Epithelial cell of esophagus (primary cell): ENCODE data around the gene CXCR4.

Source experiments
- DNase-seq: peaks from one replicate; pipeline ENCODE4 v3.0.0; 2010; ENCODE audit warnings: low read depth
- H3K4me3 ChIP-seq: 2 replicates; pipeline ENCODE4 v1.5.1; 2011; ENCODE audit warnings: mild to moderate bottlenecking, low read length, control low read depth
- CTCF ChIP-seq: IDR thresholded peaks from 2 replicates; pipeline ENCODE4 v1.5.1; 2011; ENCODE audit warnings: low read depth, mild to moderate bottlenecking, low read length, control low read depth, inconsistent platforms; ENCODE audit not compliant: insufficient read depth; ENCODE audit errors: missing control alignments

CXCR4 gene

GRCh38 chr2:136116151-136116812 lies 1.7 kb downstream of the CXCR4 start:
- DNase-seq: no peak
- no peak overlapping the region for H3K4me3 ChIP-seq
- no peak for TF ChIP-seq CTCF

GRCh38 chr2:136115183-136115761 lies 2.7 kb downstream of the CXCR4 start:
- no peak overlapping the region for H3K4me3 ChIP-seq
- TF ChIP-seq CTCF: no peak
- DNase-seq: no peak

- H3K4me3 ChIP-seq: no peak overlapping the region
- DNase-seq: no peak
- no peak for TF ChIP-seq CTCF
Measured at GRCh38 chr2:136114382-136114781, 3.6 kb downstream of the CXCR4 start.

- no peak for TF ChIP-seq CTCF
- H3K4me3 ChIP-seq: no peak overlapping the region
- DNase-seq: no peak
Measured at GRCh38 chr2:136113209-136113971, 4.6 kb downstream of the CXCR4 start.

GRCh38 chr2:136112317-136113208 lies 5.4 kb downstream of the CXCR4 start:
- DNase-seq: no peak
- no peak overlapping the region for H3K4me3 ChIP-seq
- TF ChIP-seq CTCF: no peak

GRCh38 chr2:136111711-136112110 lies 6.2 kb downstream of the CXCR4 start:
- no peak for TF ChIP-seq CTCF
- H3K4me3 ChIP-seq: no peak overlapping the region
- DNase-seq: no peak
